ENCODE measurements around the gene RAB22A. TPM values are rescaled to one million over a fixed set of nuclear protein-coding genes. Genes with fewer than 3 reads are reported as not detected.

Gene RAB22A
- total RNA-seq, 1 donor from 2014 or later: 9.5 TPM

DNA sequence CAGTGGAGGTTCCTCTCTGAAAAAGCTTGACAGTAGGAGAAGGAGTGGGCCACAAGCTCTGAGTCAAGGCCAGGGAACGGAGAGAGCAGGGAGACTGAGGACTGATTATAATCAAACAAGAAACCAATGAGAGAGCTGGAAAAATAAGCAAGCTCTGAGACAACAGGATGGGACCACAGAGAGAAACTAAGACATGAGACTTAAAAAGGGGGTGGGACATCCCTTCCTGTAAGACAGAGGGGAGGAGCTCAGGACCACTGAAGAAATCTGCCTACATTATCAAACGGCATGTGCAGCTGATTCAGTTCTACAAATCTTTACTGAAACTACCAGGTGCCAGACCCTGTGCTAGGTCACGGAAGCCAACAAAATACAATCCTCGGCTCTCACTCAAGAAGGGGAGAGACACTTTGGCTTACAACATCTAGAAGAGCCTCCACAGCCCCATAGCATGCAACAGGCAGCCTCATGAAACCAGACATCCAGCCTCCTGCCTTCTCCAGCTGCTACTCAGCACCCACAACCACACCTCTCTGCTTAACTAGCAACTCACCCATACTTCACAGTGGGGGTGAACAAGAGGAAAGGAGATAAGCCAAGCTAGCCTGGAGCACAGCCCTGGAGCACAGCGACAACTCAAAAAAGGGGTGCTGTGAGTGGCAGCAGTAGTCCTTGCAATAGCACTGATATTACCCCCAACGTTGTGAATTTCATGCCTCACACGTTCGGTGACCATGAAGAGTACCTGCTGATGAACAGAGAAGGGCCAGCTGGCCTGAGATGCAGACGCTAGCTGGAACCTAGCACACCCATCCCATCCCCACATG lies 41.9 kb upstream of the RAB22A start:
- H3K36me3 Mint-ChIP-seq (ENCODE audit: unreplicated experiment): no peaks in the 10 kb centered on the region
- H3K4me1 Mint-ChIP-seq (ENCODE audit: low read depth, unreplicated experiment): no peaks in the 10 kb centered on the region
- H3K27me3 Mint-ChIP-seq (ENCODE audit: unreplicated experiment): no peaks in the 10 kb centered on the region
- no peak overlapping the region for H3K4me3 Mint-ChIP-seq (ENCODE audit: unreplicated experiment)
- H3K27ac Mint-ChIP-seq (ENCODE audit: unreplicated experiment): no peak overlapping the region
- no peaks in the 10 kb centered on the region for H3K9me3 Mint-ChIP-seq (ENCODE audit: unreplicated experiment)
- no peak for DNase-seq
- TF ChIP-seq, protein P1, sequence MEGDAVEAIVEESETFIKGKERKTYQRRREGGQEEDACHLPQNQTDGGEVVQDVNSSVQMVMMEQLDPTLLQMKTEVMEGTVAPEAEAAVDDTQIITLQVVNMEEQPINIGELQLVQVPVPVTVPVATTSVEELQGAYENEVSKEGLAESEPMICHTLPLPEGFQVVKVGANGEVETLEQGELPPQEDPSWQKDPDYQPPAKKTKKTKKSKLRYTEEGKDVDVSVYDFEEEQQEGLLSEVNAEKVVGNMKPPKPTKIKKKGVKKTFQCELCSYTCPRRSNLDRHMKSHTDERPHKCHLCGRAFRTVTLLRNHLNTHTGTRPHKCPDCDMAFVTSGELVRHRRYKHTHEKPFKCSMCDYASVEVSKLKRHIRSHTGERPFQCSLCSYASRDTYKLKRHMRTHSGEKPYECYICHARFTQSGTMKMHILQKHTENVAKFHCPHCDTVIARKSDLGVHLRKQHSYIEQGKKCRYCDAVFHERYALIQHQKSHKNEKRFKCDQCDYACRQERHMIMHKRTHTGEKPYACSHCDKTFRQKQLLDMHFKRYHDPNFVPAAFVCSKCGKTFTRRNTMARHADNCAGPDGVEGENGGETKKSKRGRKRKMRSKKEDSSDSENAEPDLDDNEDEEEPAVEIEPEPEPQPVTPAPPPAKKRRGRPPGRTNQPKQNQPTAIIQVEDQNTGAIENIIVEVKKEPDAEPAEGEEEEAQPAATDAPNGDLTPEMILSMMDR (IDR thresholded peaks at IDR 0.05; ENCODE audit: partially characterized antibody, unreplicated experiment): no peak

DNA sequence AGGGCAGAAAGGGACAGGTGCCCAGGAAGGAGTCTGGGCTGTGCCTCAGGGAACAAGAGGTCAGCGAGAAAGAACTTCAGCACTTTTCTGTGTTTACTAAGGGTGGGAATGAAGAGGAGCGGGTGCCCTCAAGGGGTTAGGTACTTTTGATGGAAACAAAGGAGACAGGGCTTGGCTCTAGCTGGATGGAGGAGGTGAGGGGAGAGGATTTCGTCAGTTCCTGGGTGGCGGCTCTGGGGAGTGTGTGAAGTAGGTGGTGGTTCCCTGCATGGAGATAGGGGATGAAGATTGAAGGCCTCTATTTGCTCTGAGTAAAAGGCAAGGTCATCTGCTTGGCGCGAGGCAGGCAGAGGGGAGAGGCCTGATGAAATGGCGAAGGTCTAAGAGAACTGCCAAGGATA lies 41.1 kb upstream of the RAB22A start:
- no peak for DNase-seq
- no peak overlapping the region for H3K27ac Mint-ChIP-seq (ENCODE audit: unreplicated experiment)
- TF ChIP-seq, protein P1 (IDR thresholded peaks at IDR 0.05; ENCODE audit: partially characterized antibody, unreplicated experiment): no peak
- no peaks in the 10 kb centered on the region for H3K4me1 Mint-ChIP-seq (ENCODE audit: low read depth, unreplicated experiment)
- no peak overlapping the region for H3K4me3 Mint-ChIP-seq (ENCODE audit: unreplicated experiment)
- H3K27me3 Mint-ChIP-seq (ENCODE audit: unreplicated experiment): no peaks in the 10 kb centered on the region
- H3K36me3 Mint-ChIP-seq (ENCODE audit: unreplicated experiment): peaks cover 3% of the 10 kb centered on the region
- H3K9me3 Mint-ChIP-seq (ENCODE audit: unreplicated experiment): no peaks in the 10 kb centered on the region

DNA sequence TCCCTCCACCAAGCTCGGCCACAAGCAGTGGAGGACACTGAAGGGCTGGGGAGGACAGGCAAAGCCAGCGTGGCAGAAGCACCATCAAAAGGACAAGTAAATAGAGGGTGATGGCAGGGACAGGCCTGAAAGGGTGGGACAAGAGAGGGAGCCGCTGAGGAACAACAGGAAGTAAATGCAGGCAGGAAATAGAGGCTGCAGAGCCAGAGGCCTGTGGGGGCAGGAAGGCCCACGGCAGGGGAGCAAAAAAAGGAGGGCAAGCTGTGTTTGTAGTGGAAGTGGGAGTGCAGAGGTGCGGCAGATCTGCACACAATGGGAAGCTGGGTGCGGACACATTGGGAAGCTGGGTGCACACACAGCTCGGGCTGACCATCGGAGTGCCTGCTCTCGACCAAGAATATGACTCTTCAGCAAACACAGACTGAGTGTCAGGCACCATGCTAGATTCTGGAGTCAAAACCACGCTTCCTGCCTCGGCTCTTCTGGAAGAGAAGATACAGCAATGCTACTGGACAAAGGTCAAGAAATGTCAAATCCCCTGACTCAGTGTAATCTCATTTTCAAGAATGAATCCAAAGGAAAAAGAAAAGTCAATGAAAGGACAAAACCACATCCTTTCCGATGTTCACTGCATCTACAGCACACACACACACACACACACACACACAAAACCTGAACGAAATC lies 40.4 kb upstream of the RAB22A start:
- Mint-ChIP-seq H3K4me3 (ENCODE audit: unreplicated experiment) (no peak overlapping the region), H3K4me1 (ENCODE audit: low read depth, unreplicated experiment) (no peaks in the 10 kb centered on the region), H3K27me3 (ENCODE audit: unreplicated experiment) (no peaks in the 10 kb centered on the region), H3K36me3 (ENCODE audit: unreplicated experiment) (peaks cover 7% of the 10 kb centered on the region), H3K9me3 (ENCODE audit: unreplicated experiment) (no peaks in the 10 kb centered on the region), H3K27ac (ENCODE audit: unreplicated experiment) (no peak overlapping the region)
- TF ChIP-seq, protein P1 (IDR thresholded peaks at IDR 0.05; ENCODE audit: partially characterized antibody, unreplicated experiment): no peak
- DNase-seq: no peak

DNA sequence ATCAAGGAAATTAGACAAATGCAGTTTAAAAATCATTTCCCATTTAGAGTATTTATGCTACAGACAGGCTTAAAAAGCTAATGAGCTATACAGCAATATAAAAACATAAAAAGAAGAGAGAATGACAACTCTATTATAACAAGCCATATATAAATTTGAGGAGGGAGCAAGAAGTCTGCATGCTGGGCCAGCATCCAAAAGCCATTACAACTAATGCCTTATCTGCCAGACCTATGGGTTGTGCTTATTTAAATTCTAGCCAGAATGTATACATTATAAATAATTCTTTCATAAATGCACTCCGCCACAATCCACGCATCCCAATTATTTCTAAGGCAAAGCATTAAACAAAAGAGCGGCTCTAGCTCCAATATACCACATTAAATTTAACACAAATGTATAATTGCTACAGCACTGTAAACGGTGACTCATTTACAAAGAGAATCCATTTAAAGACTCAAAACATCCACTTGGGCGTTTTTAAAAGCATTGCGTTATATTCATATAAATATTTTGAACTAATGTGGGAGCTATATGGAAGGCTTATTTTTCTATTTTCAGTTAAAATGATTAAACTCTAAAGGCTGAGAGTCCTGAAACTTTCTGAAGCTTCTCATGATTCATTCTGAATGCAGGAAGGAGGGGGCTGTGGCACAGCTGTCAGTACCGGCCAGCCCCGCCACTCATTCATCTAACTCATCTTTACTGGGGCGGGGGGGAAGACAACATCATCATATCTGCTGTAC lies 37.7 kb upstream of the RAB22A start:
- H3K36me3 Mint-ChIP-seq (ENCODE audit: unreplicated experiment): peaks cover 15% of the 10 kb centered on the region
- no peak overlapping the region for H3K4me3 Mint-ChIP-seq (ENCODE audit: unreplicated experiment)
- H3K9me3 Mint-ChIP-seq (ENCODE audit: unreplicated experiment): no peaks in the 10 kb centered on the region
- H3K27me3 Mint-ChIP-seq (ENCODE audit: unreplicated experiment): no peaks in the 10 kb centered on the region
- H3K27ac Mint-ChIP-seq (ENCODE audit: unreplicated experiment): no peak overlapping the region
- no peaks in the 10 kb centered on the region for H3K4me1 Mint-ChIP-seq (ENCODE audit: low read depth, unreplicated experiment)
- DNase-seq: no peak
- TF ChIP-seq, protein P1 (IDR thresholded peaks at IDR 0.05; ENCODE audit: partially characterized antibody, unreplicated experiment): no peak

Data from glutamatergic neuron (in vitro differentiated cells).